ENCODE data around the gene STAC2. TPM values are rescaled to one million over a fixed set of nuclear protein-coding genes. Genes with fewer than 3 reads are reported as not detected.

STAC2 gene, protein sequence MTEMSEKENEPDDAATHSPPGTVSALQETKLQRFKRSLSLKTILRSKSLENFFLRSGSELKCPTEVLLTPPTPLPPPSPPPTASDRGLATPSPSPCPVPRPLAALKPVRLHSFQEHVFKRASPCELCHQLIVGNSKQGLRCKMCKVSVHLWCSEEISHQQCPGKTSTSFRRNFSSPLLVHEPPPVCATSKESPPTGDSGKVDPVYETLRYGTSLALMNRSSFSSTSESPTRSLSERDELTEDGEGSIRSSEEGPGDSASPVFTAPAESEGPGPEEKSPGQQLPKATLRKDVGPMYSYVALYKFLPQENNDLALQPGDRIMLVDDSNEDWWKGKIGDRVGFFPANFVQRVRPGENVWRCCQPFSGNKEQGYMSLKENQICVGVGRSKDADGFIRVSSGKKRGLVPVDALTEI
- 1 to 10 TPM in 1 of 2 donors, under 1 TPM in 1; 0.82 to 2.3 TPM for total RNA-seq

DNA sequence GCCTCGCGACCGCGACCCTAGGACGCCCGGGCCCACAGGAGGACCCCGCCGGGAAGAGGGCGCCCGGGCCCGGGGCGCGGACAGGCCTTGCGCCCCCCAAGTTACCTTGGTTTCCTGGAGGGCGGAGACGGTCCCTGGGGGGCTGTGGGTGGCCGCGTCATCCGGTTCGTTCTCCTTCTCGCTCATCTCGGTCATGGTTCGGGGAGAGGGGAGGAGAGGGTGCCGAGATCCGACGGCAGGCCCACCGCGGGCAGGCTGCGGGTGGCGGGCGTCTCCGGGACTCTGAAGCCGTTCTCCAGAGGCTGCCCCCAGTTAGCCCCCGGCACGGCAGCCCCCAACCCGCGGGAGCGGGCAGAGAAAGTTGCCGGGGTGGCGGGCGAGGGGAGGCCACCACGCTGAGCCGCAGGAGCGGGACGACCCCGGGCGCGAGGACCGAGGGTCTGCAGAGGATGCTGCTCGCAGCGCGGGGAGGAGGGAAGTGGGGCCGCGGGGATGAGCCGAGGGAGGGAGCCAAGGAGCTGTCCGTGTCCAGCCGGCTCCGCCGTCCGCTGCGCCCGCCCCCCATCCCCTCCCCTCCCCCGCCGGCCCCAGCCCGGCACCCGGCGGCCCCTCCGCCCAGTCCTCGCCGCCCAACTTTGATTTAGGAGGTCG is at the start of gene STAC2:
Gene STAC2, minus strand, starts transcription at position 638 of the 651 bp plus-strand sequence. Its CDS starts 443 bp downstream, at position 195.
- no peak for DNase-seq (ENCODE audit: low spot score)
- Histone ChIP-seq H3K27me3 (no peaks in the 10 kb centered on the region), H3K27ac (no peak within 1 kb of the TSS)

DNA sequence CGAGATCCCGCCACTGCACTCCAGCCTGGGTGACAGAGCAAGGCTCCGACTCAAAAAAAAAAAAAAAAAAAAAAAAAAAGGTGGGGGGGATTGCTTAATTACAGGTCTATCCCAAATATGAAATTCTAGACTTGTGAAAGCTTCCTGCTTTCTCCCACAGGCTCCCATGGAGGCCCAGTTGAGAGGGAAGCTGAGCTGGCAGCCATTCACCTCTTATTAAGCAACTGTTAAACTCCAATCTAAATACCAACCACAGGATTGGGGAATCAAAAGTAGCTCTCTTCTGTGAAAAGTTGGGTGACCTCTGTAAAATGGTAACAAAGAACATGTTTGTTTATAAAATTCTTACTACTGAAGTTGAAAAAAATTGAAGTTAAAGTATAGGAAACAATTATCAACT is 45.8 kb upstream of the STAC2 start:
- H3K9me3 ChIP-seq = no peaks in the 10 kb centered on the region
- TF ChIP-seq, protein P1, sequence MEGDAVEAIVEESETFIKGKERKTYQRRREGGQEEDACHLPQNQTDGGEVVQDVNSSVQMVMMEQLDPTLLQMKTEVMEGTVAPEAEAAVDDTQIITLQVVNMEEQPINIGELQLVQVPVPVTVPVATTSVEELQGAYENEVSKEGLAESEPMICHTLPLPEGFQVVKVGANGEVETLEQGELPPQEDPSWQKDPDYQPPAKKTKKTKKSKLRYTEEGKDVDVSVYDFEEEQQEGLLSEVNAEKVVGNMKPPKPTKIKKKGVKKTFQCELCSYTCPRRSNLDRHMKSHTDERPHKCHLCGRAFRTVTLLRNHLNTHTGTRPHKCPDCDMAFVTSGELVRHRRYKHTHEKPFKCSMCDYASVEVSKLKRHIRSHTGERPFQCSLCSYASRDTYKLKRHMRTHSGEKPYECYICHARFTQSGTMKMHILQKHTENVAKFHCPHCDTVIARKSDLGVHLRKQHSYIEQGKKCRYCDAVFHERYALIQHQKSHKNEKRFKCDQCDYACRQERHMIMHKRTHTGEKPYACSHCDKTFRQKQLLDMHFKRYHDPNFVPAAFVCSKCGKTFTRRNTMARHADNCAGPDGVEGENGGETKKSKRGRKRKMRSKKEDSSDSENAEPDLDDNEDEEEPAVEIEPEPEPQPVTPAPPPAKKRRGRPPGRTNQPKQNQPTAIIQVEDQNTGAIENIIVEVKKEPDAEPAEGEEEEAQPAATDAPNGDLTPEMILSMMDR (IDR thresholded peaks at IDR 0.05) = no peak
- no peak overlapping the region for H3K4me3 ChIP-seq
- H3K4me1 ChIP-seq = no peaks in the 10 kb centered on the region
- peaks cover 44% of the 10 kb centered on the region for H3K36me3 ChIP-seq
- peak; percentile 54 for DNase-seq (ENCODE audit: low spot score)
- no peak overlapping the region for H3K27ac ChIP-seq
- no peaks in the 10 kb centered on the region for H3K27me3 ChIP-seq

More for the DNA sequence above, at the start of gene STAC2:
- Histone ChIP-seq H3K9me3 (no peaks in the 10 kb centered on the region), H3K36me3 (no peaks in the 10 kb centered on the region), H3K4me1 (peaks cover 0 to 21% of the 10 kb centered on the region in 2 donors), H3K4me3 (peak within 1 kb of the TSS; percentile 33 to 56)
- TF ChIP-seq, protein P1 (IDR thresholded peaks at IDR 0.05) = no peak

DNA sequence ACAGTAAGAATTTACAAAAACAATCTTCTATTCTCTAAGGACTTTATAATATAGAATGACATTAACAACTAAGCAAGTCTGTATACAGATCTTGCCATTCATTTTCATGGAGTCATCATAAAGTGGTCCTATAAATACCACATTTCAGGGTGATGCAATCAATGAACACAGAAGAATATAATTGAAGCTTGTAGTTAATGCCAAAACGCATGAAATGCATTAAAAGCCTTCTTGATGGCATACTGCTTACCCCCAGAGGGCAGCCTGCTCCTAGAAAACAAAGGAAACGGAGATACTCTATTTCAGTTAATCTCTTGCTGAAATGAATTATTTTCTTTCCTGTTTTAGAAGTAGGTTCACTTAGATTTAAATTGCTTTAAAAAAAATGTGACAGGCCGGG is 45.2 kb upstream of the STAC2 start:
- no peaks in the 10 kb centered on the region for H3K27me3 ChIP-seq
- no peak overlapping the region for H3K27ac ChIP-seq
- peaks cover 44% of the 10 kb centered on the region for H3K36me3 ChIP-seq
- H3K4me1 ChIP-seq = no peaks in the 10 kb centered on the region
- no peaks in the 10 kb centered on the region for H3K9me3 ChIP-seq
- no peak for DNase-seq (ENCODE audit: low spot score)
- H3K4me3 ChIP-seq = no peak overlapping the region
- TF ChIP-seq, protein P1 (IDR thresholded peaks at IDR 0.05) = peak in 1 of 2 donors; percentile 36

DNA sequence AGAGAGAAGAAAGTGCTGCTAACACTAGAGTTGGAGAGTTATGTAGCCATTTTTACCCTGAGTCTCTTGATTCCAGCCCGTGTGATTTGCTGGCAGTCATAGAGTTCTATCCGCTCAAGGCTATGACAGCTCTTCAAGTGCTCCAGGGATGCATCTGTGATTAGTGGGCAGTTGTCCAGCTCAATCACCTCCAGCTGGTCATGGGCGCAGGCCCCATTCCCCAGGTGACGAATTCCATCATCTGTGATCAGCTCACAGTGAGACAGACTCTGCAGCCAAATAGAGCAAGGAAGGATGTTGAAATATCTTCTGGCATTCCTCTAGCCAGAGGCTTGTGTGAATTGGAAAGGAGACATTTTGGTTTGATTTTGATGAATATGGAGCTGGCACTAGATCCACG is 38.4 kb upstream of the STAC2 start:
- Histone ChIP-seq H3K27me3 (no peaks in the 10 kb centered on the region), H3K4me3 (no peak overlapping the region), H3K9me3 (no peaks in the 10 kb centered on the region), H3K4me1 (no peaks in the 10 kb centered on the region), H3K27ac (peak overlapping the region; percentile 50 to 77), H3K36me3 (peaks cover 52% of the 10 kb centered on the region)
- DNase-seq (ENCODE audit: low spot score) = peak; percentile 63
- TF ChIP-seq, protein P1 (IDR thresholded peaks at IDR 0.05) = no peak

DNA sequence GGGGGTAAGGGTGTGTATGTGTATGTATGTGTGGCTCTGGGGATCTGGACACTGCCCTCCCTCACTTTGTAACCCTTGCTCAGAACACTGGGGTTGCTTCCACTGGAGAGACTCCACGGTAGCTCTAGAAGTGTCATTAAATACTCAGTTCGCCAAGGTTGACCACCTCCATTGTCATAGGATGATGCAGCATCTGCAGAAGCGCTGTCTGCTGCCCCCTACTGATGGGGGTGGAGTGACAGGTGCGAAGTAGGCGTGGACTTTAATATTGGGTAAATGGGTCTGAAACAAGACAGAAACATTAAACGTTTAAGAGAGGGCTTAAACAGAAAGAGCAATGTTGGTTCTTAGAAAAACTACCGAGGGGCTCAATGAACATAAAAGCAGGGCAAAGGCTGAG is 35.5 kb upstream of the STAC2 start:
- peak; percentile 5 for DNase-seq (ENCODE audit: low spot score)

More for the DNA sequence above, 35.5 kb upstream of the STAC2 start:
- Histone ChIP-seq H3K27me3 (no peaks in the 10 kb centered on the region), H3K4me1 (no peaks in the 10 kb centered on the region), H3K27ac (no peak overlapping the region), H3K9me3 (no peaks in the 10 kb centered on the region), H3K36me3 (peaks cover 54% of the 10 kb centered on the region), H3K4me3 (no peak overlapping the region)
- TF ChIP-seq, protein P1 (IDR thresholded peaks at IDR 0.05) = no peak

Data from right atrium auricular region (tissue), 2 donors.